GM18505 (cell line): ENCODE results near the gene CYP27B1.

Experiments
- ATAC-seq: cut with Tn5 transposase; IDR thresholded peaks from one replicate; pipeline ENCODE4 v1.9.1; 2021; ENCODE audit not compliant: unreplicated experiment
- POLR2A ChIP-seq: IDR thresholded peaks from 4 replicates; pipeline ENCODE4 v1.6.1; 2011; ENCODE audit warnings: borderline replicate concordance; ENCODE audit not compliant: insufficient read depth, insufficient read length; ENCODE audit errors: extremely low read depth

Gene CYP27B1

GRCh38 chr12:57765698-57766463 is 997 bp downstream of the CYP27B1 start:
- TF ChIP-seq POLR2A: no peak

GRCh38 chr12:57765003-57765697 is 1.7 kb downstream of the CYP27B1 start:
- no peak for ATAC-seq
- TF ChIP-seq POLR2A: no peak

More at GRCh38 chr12:57765698-57766463, 997 bp downstream of the CYP27B1 start:
- no peak for ATAC-seq

- no peak for TF ChIP-seq POLR2A
- no peak for ATAC-seq
Measured at GRCh38 chr12:57764662-57765002, 2.2 kb downstream of the CYP27B1 start.

- ATAC-seq: no peak
- TF ChIP-seq POLR2A: no peak
Measured at GRCh38 chr12:57763881-57764661, 2.8 kb downstream of the CYP27B1 start.

- no peak for ATAC-seq
- TF ChIP-seq POLR2A: no peak
Measured at GRCh38 chr12:57762463-57762862, 4.4 kb downstream of the CYP27B1 start.

GRCh38 chr12:57761391-57761998 is 5.4 kb downstream of the CYP27B1 start:
- no peak for TF ChIP-seq POLR2A
- no peak for ATAC-seq

GRCh38 chr12:57760347-57760982 is 6.4 kb downstream of the CYP27B1 start:
- TF ChIP-seq POLR2A: no peak
- ATAC-seq: no peak

- ATAC-seq: no peak
Measured at GRCh38 chr12:57759360-57759980, 7.4 kb downstream of the CYP27B1 start.

GRCh38 chr12:57758552-57759359 is 8.1 kb downstream of the CYP27B1 start:
- no peak for TF ChIP-seq POLR2A
- ATAC-seq: no peak

More at GRCh38 chr12:57759360-57759980, 7.4 kb downstream of the CYP27B1 start:
- TF ChIP-seq POLR2A: no peak

GRCh38 chr12:57757771-57758170 is 9.1 kb downstream of the CYP27B1 start:
- no peak for ATAC-seq
- no peak for TF ChIP-seq POLR2A

GRCh38 chr12:57756406-57757341 is 10.2 kb downstream of the CYP27B1 start:
- no peak for TF ChIP-seq POLR2A
- ATAC-seq: no peak
